Measurements from ENCODE around the gene DISP2. TPM values are rescaled to one million over a fixed set of nuclear protein-coding genes. Genes with fewer than 3 reads are reported as not detected.

DISP2 gene
- total RNA-seq, 2 donors from 2014 or later, result 0.02 to 0.03 TPM

DNA sequence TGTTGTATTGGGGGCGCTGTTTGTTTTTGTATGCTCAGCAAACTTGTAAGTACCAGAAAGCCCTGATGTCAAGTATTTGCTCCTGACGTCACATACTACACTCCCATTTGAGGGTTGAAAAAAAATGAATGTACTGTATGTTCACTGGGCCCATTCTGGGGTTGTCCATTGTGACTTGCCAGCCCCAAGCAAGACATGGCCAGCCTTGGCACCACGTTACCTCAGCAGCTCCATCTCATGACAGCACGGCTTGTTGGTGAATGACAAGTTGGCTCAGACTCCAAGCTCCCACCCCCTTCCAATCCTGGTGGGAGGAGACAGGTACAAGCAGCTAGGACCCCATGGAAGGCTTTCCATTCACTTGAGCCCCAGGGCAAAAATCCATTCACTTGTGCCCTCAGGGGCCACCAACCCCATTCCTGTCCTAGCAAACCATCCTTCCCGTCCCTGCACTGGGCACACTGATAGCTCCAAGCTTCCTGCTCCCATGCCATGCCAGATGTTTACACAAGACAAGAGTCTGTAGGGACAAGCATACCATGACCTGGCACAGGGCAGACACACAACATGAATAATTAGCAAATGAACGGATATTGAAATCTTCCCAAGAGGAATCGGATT, 5.6 kb upstream of the DISP2 start:
- H3K4me3 Mint-ChIP-seq, result no peak overlapping the region
- peaks cover 22% of the 10 kb centered on the region for H3K4me1 Mint-ChIP-seq
- no peaks in the 10 kb centered on the region for H3K9me3 ChIP-seq (ENCODE audit: control insufficient read depth, low read length, poor library complexity, severe bottlenecking)
- ATAC-seq, result no peak
- H3K27ac Mint-ChIP-seq, result no peak overlapping the region
- DNase-seq, result no peak
- H3K27me3 Mint-ChIP-seq, result peaks cover 19% of the 10 kb centered on the region
- peaks cover 4% of the 10 kb centered on the region for H3K36me3 Mint-ChIP-seq (ENCODE audit: low read depth)

DNA sequence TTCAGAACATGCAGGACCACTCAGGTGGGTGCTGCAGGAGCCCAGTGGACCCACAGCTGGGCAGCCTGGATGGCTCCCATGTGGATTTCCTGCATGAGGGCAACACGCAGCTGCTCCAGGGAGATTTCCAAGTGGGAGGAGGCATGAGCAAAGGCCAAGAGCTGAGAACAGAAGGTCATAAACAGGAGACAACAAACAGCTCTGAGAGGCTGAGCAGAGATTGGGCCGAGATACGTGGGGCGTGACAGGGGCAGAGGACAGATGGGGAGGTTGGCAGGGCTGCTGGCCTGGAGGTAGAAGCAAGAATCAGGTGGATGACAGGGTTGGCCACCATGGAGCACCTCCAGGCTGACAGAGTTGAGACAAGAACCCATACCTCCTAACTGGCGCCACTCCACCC, 4.3 kb upstream of the DISP2 start:
- no peak overlapping the region for H3K4me3 Mint-ChIP-seq
- H3K27me3 Mint-ChIP-seq, result peaks cover 19% of the 10 kb centered on the region
- ATAC-seq, result no peak
- peaks cover 24% of the 10 kb centered on the region for H3K4me1 Mint-ChIP-seq
- H3K27ac Mint-ChIP-seq, result no peak overlapping the region
- peaks cover 4% of the 10 kb centered on the region for H3K36me3 Mint-ChIP-seq (ENCODE audit: low read depth)
- H3K9me3 ChIP-seq (ENCODE audit: control insufficient read depth, low read length, poor library complexity, severe bottlenecking), result no peaks in the 10 kb centered on the region
- no peak for DNase-seq

DNA sequence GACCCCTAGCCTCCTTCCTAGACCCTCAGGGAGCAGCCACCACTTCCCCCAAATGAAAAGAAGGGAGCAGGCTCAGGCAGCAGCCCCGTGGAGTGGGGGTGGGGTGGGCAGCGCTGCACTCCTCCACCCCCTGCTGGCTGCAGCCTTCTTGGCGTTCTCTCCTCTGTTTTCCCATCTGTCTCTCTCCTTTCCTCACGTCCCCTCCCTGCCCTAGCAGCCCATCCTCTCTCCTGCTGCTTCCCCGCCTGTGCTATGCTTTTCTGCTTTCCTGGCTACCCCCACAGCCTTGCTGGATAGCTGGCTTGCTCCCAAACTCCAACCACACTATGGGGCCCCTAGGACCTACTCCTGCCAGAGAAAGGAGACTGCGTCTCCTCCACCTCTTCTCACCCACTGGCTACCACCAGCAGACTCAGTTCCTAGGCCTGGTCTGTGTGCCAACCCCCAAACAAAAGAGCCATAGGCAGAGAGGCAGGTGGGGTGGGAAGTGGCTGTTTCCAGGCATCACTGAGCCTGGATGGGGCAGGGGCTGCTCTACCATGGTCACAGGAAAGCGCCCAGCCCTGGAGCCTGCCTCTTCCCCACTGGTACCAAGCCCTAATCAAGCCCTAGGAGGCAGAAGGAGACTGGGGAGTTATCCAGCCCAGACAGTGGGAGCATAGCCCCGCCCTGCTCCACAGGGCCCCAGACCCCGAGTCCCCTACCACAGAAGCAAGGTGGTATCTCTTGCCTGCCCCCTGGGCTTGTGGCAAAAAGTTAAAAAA, 3.4 kb upstream of the DISP2 start:
- DNase-seq (no peak), ATAC-seq (no peak)
- Mint-ChIP-seq H3K27ac (no peak overlapping the region), H3K36me3 (ENCODE audit: low read depth) (peaks cover 4% of the 10 kb centered on the region), H3K27me3 (peaks cover 19% of the 10 kb centered on the region), H3K4me3 (no peak overlapping the region), H3K4me1 (peaks cover 27% of the 10 kb centered on the region)
- no peaks in the 10 kb centered on the region for H3K9me3 ChIP-seq (ENCODE audit: control insufficient read depth, low read length, poor library complexity, severe bottlenecking)

DNA sequence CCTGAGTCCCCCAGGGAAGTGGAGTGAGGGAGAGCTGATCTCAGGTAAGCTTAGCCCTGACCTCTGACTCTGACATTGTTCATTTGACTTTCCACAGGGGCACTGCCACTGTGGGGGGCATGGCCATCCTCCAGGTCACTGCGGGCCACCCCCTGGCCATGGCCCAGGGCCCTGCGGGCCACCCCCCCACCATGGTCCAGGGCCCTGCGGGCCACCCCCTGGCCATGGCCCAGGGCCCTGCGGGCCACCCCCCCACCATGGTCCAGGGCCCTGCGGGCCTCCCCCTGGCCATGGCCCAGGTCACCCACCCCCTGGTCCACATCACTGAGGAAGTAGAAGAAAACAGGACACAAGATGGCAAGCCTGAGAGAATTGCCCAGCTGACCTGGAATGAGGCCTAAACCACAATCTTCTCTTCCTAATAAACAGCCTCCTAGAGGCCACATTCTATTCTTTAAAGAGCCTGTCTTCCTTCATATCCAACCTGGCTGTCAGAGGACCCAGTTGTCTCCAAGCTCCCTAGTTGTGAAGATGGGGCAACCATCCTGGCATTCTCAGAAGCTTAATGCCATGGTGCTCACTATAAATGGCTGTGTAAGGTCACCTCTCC, 1.9 kb upstream of the DISP2 start:
- no peak for ATAC-seq
- Mint-ChIP-seq H3K36me3 (ENCODE audit: low read depth) (peaks cover 4% of the 10 kb centered on the region), H3K27ac (no peak overlapping the region), H3K4me1 (peaks cover 23% of the 10 kb centered on the region), H3K27me3 (peaks cover 19% of the 10 kb centered on the region), H3K4me3 (no peak overlapping the region)
- H3K9me3 ChIP-seq (ENCODE audit: control insufficient read depth, low read length, poor library complexity, severe bottlenecking), result no peaks in the 10 kb centered on the region
- no peak for DNase-seq

DNA sequence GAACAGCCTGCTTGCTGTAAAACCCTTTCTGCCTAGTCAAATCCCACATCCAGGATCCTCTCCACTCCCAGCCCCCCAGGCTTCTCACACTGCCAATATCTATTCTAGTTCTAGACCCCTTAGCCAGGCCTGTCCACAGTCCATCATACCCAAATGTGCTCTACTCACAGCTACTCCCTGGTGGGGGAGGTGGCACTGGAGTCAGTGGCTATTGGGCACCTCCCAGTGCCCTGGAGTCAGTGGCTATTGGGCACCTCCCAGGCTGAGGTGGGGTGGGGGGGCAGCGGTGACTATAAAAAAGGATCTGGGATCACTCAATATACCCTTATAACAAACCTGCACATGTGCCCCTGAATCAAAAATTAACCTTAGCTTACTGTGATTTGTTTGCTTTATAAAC, 773 bp upstream of the DISP2 start:
- DNase-seq (no peak), ATAC-seq (no peak)
- H3K9me3 ChIP-seq (ENCODE audit: control insufficient read depth, low read length, poor library complexity, severe bottlenecking), result no peaks in the 10 kb centered on the region
- Mint-ChIP-seq H3K27me3 (peaks cover 19% of the 10 kb centered on the region), H3K36me3 (ENCODE audit: low read depth) (peaks cover 4% of the 10 kb centered on the region), H3K27ac (no peak overlapping the region), H3K4me3 (peak overlapping the region; percentile 77), H3K4me1 (peaks cover 23% of the 10 kb centered on the region)

DNA sequence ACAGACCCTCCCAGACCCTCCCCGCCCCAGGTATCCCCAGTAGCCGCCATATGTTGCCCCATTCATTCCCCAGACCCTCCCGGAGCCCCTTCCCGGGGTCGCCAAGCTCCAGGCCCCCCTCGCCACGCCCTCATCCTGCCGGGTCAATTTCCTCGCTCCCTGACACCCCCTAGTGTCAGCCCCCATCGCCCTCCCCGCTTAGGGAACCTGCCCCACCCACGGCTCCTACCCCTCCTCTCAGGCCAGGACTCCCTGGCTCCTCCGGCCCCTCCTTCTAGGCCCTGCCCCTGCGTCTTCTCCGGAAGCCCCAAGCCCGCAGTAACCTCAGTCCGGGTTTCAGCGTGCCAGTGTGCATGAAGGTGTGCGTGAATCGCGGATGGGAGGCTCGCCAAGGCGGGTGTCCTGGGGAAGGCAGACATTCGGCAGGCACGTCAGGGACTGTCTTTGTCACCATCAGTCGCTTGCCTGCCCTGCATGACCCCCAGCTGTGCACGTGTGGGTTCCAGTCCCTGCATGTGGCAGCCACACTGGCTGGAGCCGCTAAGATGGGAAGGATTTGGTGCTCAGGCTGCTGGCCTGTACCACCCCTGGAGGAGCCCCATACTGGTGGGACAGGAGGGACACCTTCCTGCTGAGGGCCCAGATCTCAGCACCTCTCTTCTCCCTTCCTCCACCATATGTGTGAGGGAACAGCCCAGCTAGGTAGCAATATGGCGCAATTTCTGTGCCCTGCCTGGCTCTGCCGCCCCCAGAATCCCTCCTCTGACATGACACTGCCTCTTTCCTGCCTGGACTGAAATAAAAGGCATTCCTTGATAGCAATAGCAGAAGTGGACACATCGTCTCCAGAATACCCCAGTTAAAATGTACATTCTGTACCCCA, 693 bp downstream of the DISP2 start:
- Mint-ChIP-seq H3K4me1 (peaks cover 27% of the 10 kb centered on the region), H3K27ac (no peak overlapping the region), H3K27me3 (peaks cover 19% of the 10 kb centered on the region), H3K4me3 (peak overlapping the region; percentile 90), H3K36me3 (ENCODE audit: low read depth) (peaks cover 3% of the 10 kb centered on the region)
- no peaks in the 10 kb centered on the region for H3K9me3 ChIP-seq (ENCODE audit: control insufficient read depth, low read length, poor library complexity, severe bottlenecking)
- peak; percentile 30 for ATAC-seq
- no peak for DNase-seq

DNA sequence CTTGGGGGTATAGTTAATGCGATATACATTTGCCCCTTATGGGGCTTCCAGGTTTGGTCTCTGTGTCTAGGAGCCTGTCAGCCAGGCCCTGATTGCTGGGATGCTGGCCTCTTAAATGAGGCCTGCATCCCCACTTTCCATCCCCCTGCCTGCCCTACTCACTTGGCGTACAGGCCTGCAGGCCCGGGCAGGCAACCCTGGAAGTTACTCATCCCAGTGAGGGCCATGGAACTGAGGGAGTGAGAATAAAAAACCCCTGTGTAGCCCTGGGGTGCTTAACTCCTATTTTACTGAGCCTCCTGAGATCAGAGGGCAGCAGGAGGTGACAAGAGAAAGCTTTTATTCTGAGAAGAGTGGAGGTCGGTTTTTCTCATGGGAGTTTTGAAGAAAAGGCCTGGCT, 2.0 kb downstream of the DISP2 start:
- Mint-ChIP-seq H3K36me3 (ENCODE audit: low read depth) (peaks cover 3% of the 10 kb centered on the region), H3K27me3 (peaks cover 18% of the 10 kb centered on the region), H3K4me3 (no peak overlapping the region), H3K4me1 (peaks cover 29% of the 10 kb centered on the region), H3K27ac (no peak overlapping the region)
- ATAC-seq, result no peak
- H3K9me3 ChIP-seq (ENCODE audit: control insufficient read depth, low read length, poor library complexity, severe bottlenecking), result no peaks in the 10 kb centered on the region
- no peak for DNase-seq

DNA sequence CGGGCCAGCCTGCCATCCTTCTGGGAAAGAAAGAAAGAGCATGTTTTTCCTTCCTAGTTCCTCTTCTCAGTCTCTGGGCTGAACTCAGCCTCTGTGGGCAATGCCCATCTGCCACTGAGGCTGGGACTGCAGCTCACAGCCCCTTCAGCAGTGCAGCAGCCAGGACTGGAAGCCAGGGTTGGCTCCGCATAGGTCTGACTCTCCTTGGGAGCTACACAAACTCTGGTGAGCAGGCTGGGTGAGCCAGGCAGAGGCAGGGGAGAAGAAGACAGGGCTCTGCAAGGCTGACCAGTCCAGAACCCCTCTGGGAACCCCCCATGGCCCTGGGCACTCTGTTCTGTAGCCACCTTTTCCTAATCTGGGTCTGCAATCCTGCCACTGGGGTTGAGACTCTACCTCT, 3.6 kb downstream of the DISP2 start:
- DNase-seq, result no peak
- Mint-ChIP-seq H3K4me1 (peaks cover 28% of the 10 kb centered on the region), H3K27me3 (peaks cover 8% of the 10 kb centered on the region), H3K4me3 (no peak overlapping the region), H3K36me3 (ENCODE audit: low read depth) (peaks cover under 1% of the 10 kb centered on the region), H3K27ac (no peak overlapping the region)
- no peaks in the 10 kb centered on the region for H3K9me3 ChIP-seq (ENCODE audit: control insufficient read depth, low read length, poor library complexity, severe bottlenecking)
- no peak for ATAC-seq

DNA sequence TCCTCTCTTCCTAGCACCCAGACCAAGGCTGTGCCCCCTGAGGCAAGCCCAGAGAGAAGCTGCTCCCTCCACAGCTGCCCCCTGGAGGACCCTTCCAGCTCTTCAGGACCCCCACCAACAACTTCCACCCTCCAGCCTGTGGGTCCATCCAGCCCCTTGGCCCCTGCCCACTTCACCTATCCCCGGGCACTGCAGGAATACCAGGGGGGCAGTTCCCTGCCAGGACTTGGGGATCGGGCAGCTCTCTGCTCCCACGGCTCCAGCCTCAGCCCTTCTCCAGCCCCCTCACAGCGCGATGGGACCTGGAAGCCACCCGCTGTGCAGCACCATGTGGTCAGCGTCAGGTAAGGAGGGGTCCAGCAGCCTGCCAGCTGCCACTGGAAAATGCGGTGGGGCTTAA, 5.6 kb downstream of the DISP2 start:
- H3K4me1 Mint-ChIP-seq, result peaks cover 28% of the 10 kb centered on the region
- H3K9me3 ChIP-seq (ENCODE audit: control insufficient read depth, low read length, poor library complexity, severe bottlenecking), result no peaks in the 10 kb centered on the region
- no peak overlapping the region for H3K4me3 Mint-ChIP-seq
- ATAC-seq (no peak), DNase-seq (no peak)
- H3K36me3 Mint-ChIP-seq (ENCODE audit: low read depth), result no peaks in the 10 kb centered on the region
- no peak overlapping the region for H3K27ac Mint-ChIP-seq
- H3K27me3 Mint-ChIP-seq, result no peaks in the 10 kb centered on the region

DNA sequence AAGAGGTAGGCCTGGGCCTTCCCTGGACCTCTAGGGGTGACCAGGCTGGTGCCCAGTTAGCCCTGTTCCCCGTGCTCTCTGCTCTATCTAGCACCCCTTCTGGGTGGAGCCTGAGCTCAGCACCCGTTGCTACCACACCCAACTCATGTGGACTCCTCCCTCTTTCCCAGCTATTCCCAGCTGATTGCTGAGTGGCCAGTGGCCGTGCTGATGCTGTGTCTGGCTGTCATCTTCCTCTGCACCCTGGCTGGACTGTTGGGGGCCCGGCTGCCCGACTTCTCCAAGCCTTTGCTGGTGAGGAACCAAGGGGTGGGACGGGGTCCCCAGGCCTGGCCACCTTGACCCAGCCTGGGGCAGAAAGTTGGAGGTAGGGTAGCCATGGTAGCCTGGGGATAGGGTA, 6.2 kb downstream of the DISP2 start:
- Mint-ChIP-seq H3K4me3 (no peak overlapping the region), H3K27me3 (no peaks in the 10 kb centered on the region), H3K27ac (no peak overlapping the region), H3K36me3 (ENCODE audit: low read depth) (no peaks in the 10 kb centered on the region), H3K4me1 (peaks cover 27% of the 10 kb centered on the region)
- ATAC-seq (no peak), DNase-seq (no peak)
- no peaks in the 10 kb centered on the region for H3K9me3 ChIP-seq (ENCODE audit: control insufficient read depth, low read length, poor library complexity, severe bottlenecking)

DNA sequence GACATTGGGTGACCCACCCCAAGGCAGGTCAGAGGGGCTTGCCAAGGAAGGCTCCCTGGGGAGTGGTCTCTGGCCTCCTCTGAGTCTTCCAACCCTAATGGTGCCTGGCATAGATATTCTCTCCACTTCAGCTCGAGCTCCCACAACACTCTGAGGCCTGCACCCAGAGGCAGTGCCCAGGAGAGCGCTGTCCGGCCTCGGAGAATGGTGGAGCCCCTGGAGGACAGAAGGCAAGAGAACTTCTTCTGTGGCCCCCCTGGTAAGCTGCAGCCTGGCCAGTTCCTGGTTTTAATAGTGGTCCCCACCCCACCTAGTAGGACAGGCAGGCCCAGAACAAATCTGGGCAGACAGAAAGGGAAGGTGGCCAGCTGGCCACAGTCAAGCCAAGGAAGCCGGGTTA, 7.0 kb downstream of the DISP2 start:
- H3K4me3 Mint-ChIP-seq, result no peak overlapping the region

DNA sequence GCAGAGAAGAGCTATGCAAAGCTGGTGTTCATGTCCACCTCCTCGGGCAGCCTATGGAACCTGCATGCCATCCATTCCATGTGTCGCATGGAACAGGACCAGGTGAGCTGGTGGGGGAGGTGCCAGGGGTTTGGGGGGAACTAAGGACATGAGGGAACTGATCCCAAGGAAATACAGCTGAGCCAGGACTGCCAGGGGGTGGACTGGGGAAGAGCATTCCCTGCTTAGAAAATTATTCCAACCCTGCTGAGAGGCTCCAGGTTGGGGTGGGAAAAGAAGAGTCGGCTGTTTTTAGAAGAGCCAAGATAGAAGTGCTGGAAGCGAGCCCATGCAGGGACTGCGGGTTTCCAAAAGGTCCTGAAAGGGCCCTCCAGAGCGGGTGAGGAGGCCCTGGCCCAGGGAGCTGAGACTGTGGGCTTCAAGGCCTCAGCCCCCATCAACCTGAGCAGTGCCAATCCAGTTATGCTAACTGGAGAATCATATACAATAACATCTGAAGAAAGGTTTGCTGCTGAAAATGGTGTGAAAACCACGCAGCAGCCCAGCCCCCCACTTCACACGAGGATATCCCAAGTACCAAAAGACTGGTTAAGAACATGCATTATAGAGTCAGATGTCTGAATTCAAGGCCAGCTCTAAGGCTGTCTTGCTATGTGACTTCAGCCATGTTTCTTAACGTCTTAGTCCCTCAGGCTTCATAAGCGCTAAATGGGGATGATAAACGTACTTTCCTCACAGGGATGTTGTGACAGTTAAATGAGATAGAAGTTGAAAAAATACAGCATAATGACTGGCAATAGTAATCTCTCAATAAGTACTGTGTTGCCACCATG, 7.8 kb downstream of the DISP2 start:
- ATAC-seq, result no peak
- no peaks in the 10 kb centered on the region for H3K36me3 Mint-ChIP-seq (ENCODE audit: low read depth)
- peaks cover 27% of the 10 kb centered on the region for H3K4me1 Mint-ChIP-seq
- no peaks in the 10 kb centered on the region for H3K27me3 Mint-ChIP-seq
- no peak for DNase-seq
- H3K4me3 Mint-ChIP-seq, result peak overlapping the region; percentile 39
- H3K9me3 ChIP-seq (ENCODE audit: control insufficient read depth, low read length, poor library complexity, severe bottlenecking), result no peaks in the 10 kb centered on the region
- H3K27ac Mint-ChIP-seq, result no peak overlapping the region

More for the DNA sequence above, 7.0 kb downstream of the DISP2 start:
- no peaks in the 10 kb centered on the region for H3K9me3 ChIP-seq (ENCODE audit: control insufficient read depth, low read length, poor library complexity, severe bottlenecking)
- Mint-ChIP-seq H3K4me1 (peaks cover 27% of the 10 kb centered on the region), H3K27me3 (no peaks in the 10 kb centered on the region), H3K36me3 (ENCODE audit: low read depth) (no peaks in the 10 kb centered on the region), H3K27ac (no peak overlapping the region)
- ATAC-seq, result no peak
- DNase-seq, result no peak
